Caco-2 (cell line): ENCODE data around the gene ZNHIT6. TPM values are rescaled to one million over a fixed set of nuclear protein-coding genes. Genes with fewer than 3 reads are reported as not detected.

ENCODE experiments used
- BruUV-seq: library from RNA; stranded (reverse); fragments of 400-500 nt; replicated peaks from 2 replicates; lab custom pipeline; 2021; lab: Mats Ljungman, UMichigan
- CTCF ChIA-PET: fragments of 300-600 bp; sonication (Branson Sonifier 250); formaldehyde crosslinking; loops from one replicate; lab custom pipeline; 2022; ENCODE audit warnings: antibody characterized with exemption; lab: Charles Lee
- POLR2A ChIA-PET: fragments of 300-600 bp; sonication (Branson Sonifier 250); formaldehyde crosslinking; loops from one replicate; lab custom pipeline; 2022; ENCODE audit warnings: antibody characterized with exemption; lab: Charles Lee
- DNase-seq, 2 experiments: peaks; one replicate each; pipeline versions ENCODE4 v3.0.0 to v3.0.0-alpha.2; 2020 to 2022
- H3K27me3 ChIP-seq: replicated peaks from 2 replicates; pipeline ENCODE4 v1.6.0; 2011; ENCODE audit warnings: low read length; ENCODE audit not compliant: control insufficient read depth, insufficient read depth
- H3K36me3 ChIP-seq: 2 replicates; pipeline ENCODE4 v1.5.1; 2011; ENCODE audit warnings: low read length; ENCODE audit not compliant: control insufficient read depth, insufficient read depth
- H3K4me1 ChIP-seq: fragments of 250-450 bp; sonication (Bioruptor Pico); 2 replicates; pipeline ENCODE4 v1.5.1; 2020; ENCODE audit warnings: mild to moderate bottlenecking
- H3K4me3 ChIP-seq: 2 replicates; pipeline ENCODE4 v1.5.1; 2011; ENCODE audit warnings: low read depth, mild to moderate bottlenecking, control low read depth, low read length
- H3K9me3 ChIP-seq: fragments of 250-450 bp; sonication (Bioruptor Pico); 2 replicates; pipeline ENCODE4 v1.5.1; 2020; ENCODE audit warnings: mild to moderate bottlenecking, moderate library complexity
- H3K27ac Mint-ChIP-seq: one replicate; pipeline ENCODE4 v1.8.0; 2022; ENCODE audit warnings: mixed read lengths; ENCODE audit not compliant: unreplicated experiment
- H3K27me3 Mint-ChIP-seq: one replicate; pipeline ENCODE4 v1.8.0; 2022; ENCODE audit warnings: mixed read lengths; ENCODE audit not compliant: insufficient read depth, unreplicated experiment
- H3K36me3 Mint-ChIP-seq: one replicate; pipeline ENCODE4 v1.8.0; 2022; ENCODE audit warnings: mild to moderate bottlenecking, mixed read lengths; ENCODE audit not compliant: insufficient read depth, unreplicated experiment
- H3K4me1 Mint-ChIP-seq: one replicate; pipeline ENCODE4 v1.8.0; 2022; ENCODE audit warnings: low read depth, mixed read lengths; ENCODE audit not compliant: unreplicated experiment
- H3K4me3 Mint-ChIP-seq: one replicate; pipeline ENCODE4 v1.8.0; 2022; ENCODE audit warnings: mild to moderate bottlenecking, moderate library complexity, mixed read lengths; ENCODE audit not compliant: unreplicated experiment
- H3K9me3 Mint-ChIP-seq: one replicate; pipeline ENCODE4 v1.8.0; 2022; ENCODE audit warnings: mixed read lengths; ENCODE audit not compliant: unreplicated experiment
- intact Hi-C: fragments of 100-400 bp; cut with micrococcal nuclease; formaldehyde crosslinking; loops from one replicate; pipeline ENCODE4 v1.10.0; 2022; ENCODE audit not compliant: unreplicated experiment
- total RNA-seq: library from RNA; stranded (reverse); gene quantifications from 2 replicates; pipeline ENCODE4 v1.2.3, GENCODE V29; 2022
- TF ChIP-seq, protein P1 (sequence below), 2 experiments: fragments of 200-600 bp in 1 of 2; IDR thresholded peaks; 1 replicate in 1 of 2; 2 replicates in 1 of 2; pipeline versions ENCODE4 v1.5.1 to v1.8.0; 2011 to 2022; ENCODE audit warnings: antibody characterized with exemption in 1 of 2, control low read depth in 1 of 2, inconsistent platforms in 1 of 2, low read depth in 1 of 2, low read length in 1 of 2, mild to moderate bottlenecking in 1 of 2, moderate library complexity in 1 of 2; ENCODE audit not compliant: insufficient read depth in 1 of 2, severe bottlenecking in 1 of 2, unreplicated experiment in 1 of 2

ZNHIT6 gene
- total RNA-seq, 1 experiment from 2014 or later, result 16.1 TPM

DNA sequence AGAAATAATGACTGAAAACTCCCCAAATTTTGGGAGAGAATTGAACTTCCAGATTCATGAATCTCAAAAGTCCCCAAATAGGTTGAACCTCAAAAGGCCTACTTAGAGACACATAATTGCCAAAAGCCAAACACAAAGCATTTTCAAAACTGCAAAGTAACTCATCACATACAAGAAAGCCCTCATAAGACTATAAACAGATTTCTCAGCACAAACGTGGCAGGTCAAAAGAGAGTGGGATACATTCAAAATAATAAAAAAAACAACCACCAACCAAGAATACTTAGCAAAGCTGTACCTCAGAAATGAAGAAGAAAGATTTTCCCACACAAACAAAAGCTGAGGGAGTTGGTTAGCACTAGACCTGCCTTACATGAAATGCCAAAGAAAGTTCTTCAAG, 69.8 kb downstream of the ZNHIT6 start:
- Histone ChIP-seq H3K4me1 (no peaks in the 10 kb centered on the region), H3K9me3 (no peaks in the 10 kb centered on the region; the same call in 1 of the 2 replicates), H3K36me3 (no peaks in the 10 kb centered on the region), H3K27me3 (no peaks in the 10 kb centered on the region), H3K4me3 (no peak overlapping the region)
- no peak overlapping the region for H3K4me3 Mint-ChIP-seq
- no peaks in the 10 kb centered on the region for H3K4me1 Mint-ChIP-seq
- peaks cover 16% of the 10 kb centered on the region for H3K36me3 Mint-ChIP-seq
- intact Hi-C loops, result no loop called here
- TF ChIP-seq, protein P1, sequence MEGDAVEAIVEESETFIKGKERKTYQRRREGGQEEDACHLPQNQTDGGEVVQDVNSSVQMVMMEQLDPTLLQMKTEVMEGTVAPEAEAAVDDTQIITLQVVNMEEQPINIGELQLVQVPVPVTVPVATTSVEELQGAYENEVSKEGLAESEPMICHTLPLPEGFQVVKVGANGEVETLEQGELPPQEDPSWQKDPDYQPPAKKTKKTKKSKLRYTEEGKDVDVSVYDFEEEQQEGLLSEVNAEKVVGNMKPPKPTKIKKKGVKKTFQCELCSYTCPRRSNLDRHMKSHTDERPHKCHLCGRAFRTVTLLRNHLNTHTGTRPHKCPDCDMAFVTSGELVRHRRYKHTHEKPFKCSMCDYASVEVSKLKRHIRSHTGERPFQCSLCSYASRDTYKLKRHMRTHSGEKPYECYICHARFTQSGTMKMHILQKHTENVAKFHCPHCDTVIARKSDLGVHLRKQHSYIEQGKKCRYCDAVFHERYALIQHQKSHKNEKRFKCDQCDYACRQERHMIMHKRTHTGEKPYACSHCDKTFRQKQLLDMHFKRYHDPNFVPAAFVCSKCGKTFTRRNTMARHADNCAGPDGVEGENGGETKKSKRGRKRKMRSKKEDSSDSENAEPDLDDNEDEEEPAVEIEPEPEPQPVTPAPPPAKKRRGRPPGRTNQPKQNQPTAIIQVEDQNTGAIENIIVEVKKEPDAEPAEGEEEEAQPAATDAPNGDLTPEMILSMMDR (IDR thresholded peaks at IDR 0.05; ENCODE audit: insufficient read depth in 1 of 2, low read depth in 1 of 2, low read length in 1 of 2, severe bottlenecking in 1 of 2, unreplicated experiment in 1 of 2), result no peak
- CTCF ChIA-PET, result no interaction called here
- H3K27ac Mint-ChIP-seq, result no peak overlapping the region
- H3K9me3 Mint-ChIP-seq, result peaks cover 30% of the 10 kb centered on the region
- BruUV-seq, result no TSS peak
- no peaks in the 10 kb centered on the region for H3K27me3 Mint-ChIP-seq
- POLR2A ChIA-PET, result no interaction called here
- DNase-seq, result no peak

DNA sequence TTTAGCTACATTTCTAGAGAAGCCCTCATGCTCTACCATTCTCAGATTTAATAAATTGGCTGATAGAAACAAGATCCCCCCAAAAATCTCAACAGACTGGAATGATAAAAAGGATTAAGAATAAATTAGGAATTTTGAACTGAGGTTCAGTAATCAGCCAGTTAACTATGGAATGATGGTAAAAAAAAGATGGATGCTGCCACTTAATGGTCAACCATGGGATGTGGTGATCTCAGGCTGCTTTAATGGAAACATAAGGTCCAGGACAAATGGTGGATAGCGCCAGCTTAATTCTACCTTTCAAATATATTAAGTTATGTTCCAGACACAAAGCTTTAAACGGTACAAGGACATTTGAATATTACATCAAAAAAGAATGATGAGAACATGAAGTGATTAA, 77.7 kb downstream of the ZNHIT6 start:
- no peaks in the 10 kb centered on the region for H3K4me1 ChIP-seq
- CTCF ChIA-PET, result no interaction called here
- H3K9me3 ChIP-seq, result no peaks in the 10 kb centered on the region
- no peak overlapping the region for H3K4me3 Mint-ChIP-seq
- no peaks in the 10 kb centered on the region for H3K27me3 ChIP-seq
- no peaks in the 10 kb centered on the region for H3K36me3 ChIP-seq
- no peaks in the 10 kb centered on the region for H3K27me3 Mint-ChIP-seq
- intact Hi-C loops, result loop anchor here (1.0 kb wide), 1 partner anchor 322 kb away; no protein-coding TSS in a partner anchor
- H3K4me3 ChIP-seq, result no peak overlapping the region
- peaks cover 10% of the 10 kb centered on the region for H3K4me1 Mint-ChIP-seq
- BruUV-seq, result no TSS peak
- no peak for DNase-seq
- H3K27ac Mint-ChIP-seq, result no peak overlapping the region
- no peaks in the 10 kb centered on the region for H3K36me3 Mint-ChIP-seq
- POLR2A ChIA-PET, result no interaction called here
- no peaks in the 10 kb centered on the region for H3K9me3 Mint-ChIP-seq
- TF ChIP-seq, protein P1 (IDR thresholded peaks at IDR 0.05; ENCODE audit: insufficient read depth in 1 of 2, low read depth in 1 of 2, low read length in 1 of 2, severe bottlenecking in 1 of 2, unreplicated experiment in 1 of 2), result no peak

DNA sequence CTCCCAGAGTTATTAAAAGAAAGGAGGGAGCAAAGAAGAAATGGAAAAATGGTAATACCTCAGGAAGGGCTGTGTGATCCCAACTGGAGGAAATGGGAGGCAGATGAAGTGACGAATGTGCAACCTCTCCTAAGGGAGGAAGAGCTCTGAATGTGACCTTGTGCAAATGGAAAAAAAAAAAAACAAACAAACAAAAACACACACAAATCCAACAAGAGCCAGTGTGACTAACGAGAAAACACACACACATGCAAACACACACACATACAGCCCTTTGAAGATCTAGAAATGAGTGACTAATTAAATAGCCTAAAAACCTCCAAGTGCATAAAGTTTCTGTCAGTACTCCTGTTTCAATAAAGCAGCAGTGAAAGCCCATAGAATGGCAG, 78.7 kb downstream of the ZNHIT6 start:
- intact Hi-C loops, result loop anchor here (5.0 kb wide), 1 partner anchor 47 kb away; the partner anchor contains the start of gene CCN1
- BruUV-seq, result no TSS peak
- TF ChIP-seq, protein P1 (IDR thresholded peaks at IDR 0.05; ENCODE audit: insufficient read depth in 1 of 2, low read depth in 1 of 2, low read length in 1 of 2, severe bottlenecking in 1 of 2, unreplicated experiment in 1 of 2), result no peak
- Histone ChIP-seq H3K27me3 (no peaks in the 10 kb centered on the region), H3K9me3 (no peaks in the 10 kb centered on the region), H3K36me3 (no peaks in the 10 kb centered on the region), H3K4me3 (no peak overlapping the region), H3K4me1 (no peaks in the 10 kb centered on the region)
- peaks cover 10% of the 10 kb centered on the region for H3K4me1 Mint-ChIP-seq
- POLR2A ChIA-PET, result interaction anchor here (0.6 kb wide), 1 partner anchor 53 kb away, joined by 4 read pairs; no protein-coding TSS in a partner anchor
- H3K9me3 Mint-ChIP-seq, result no peaks in the 10 kb centered on the region
- no peak overlapping the region for H3K27ac Mint-ChIP-seq
- no peak for DNase-seq
- CTCF ChIA-PET, result interaction anchor here (0.6 kb wide), 1 partner anchor 33 kb away, joined by 5 read pairs; no protein-coding TSS in a partner anchor
- no peaks in the 10 kb centered on the region for H3K27me3 Mint-ChIP-seq
- no peaks in the 10 kb centered on the region for H3K36me3 Mint-ChIP-seq
- H3K4me3 Mint-ChIP-seq, result no peak overlapping the region
